Measurements from ENCODE around the gene SPTSSA. TPM values are rescaled to one million over a fixed set of nuclear protein-coding genes. Genes with fewer than 3 reads are reported as not detected.

Gene SPTSSA
- total RNA-seq, 1 donor from 2014 or later, result 22.1 TPM

DNA sequence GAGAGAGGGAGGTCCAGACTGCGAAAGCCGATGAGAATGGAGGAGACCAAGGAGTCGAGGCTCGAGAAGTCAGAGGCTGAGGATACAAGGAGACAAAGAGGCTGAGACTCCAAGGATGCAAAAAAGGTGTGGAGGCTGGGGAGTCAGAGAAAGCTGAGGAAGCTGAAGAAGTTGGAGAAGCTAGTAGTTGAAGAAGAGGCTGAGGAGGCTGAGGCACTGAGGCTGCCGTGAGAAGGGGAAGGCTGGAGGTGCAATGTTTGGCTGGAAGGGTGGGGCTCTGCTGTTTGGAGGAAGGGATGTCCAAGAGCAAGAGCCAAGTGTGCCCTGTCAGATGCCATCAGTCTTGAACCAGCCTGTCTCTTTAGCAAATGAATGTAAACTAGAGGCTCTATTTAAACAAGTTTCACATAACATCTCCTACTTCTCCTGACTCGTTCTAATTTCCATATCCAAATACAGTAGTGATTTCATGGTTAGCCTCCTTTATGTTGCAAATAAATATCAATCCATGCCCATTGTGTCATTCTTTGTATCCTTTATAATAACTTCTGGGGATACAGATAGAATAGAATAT lies 10.8 kb upstream of the SPTSSA start:
- H3K4me1 Mint-ChIP-seq (ENCODE audit: unreplicated experiment), result peaks cover 3% of the 10 kb centered on the region
- DNase-seq (ENCODE audit: low spot score), result no peak
- H3K27ac Mint-ChIP-seq (ENCODE audit: unreplicated experiment), result no peak overlapping the region
- no peak for TF ChIP-seq CTCF (IDR thresholded peaks at IDR 0.05; ENCODE audit: unreplicated experiment)
- no peaks in the 10 kb centered on the region for H3K9me3 Mint-ChIP-seq (ENCODE audit: unreplicated experiment)
- H3K36me3 Mint-ChIP-seq (ENCODE audit: low read depth, unreplicated experiment), result no peaks in the 10 kb centered on the region
- H3K4me3 Mint-ChIP-seq (ENCODE audit: unreplicated experiment), result no peak overlapping the region
- H3K27me3 Mint-ChIP-seq (ENCODE audit: unreplicated experiment), result peaks cover 2% of the 10 kb centered on the region

DNA sequence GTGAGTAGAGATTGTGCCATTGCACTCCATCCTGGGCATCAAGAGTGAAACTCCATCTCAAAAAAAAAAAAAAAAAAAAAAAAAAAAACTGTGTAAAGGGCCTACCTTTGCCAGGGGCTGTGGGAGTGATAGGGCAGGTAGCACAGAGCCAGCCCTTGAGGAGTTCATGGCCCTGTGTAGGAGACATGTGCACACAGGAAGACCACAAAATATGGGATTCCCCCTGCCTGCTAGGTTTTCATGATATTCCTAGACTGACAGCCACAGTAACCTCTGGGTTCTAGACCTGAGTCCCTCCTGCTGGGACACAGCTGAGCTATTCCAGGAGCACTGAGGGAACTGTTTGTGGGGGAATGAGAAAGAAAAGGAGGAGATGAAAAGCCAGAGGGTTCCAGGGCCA lies 8.3 kb upstream of the SPTSSA start:
- Mint-ChIP-seq H3K27me3 (ENCODE audit: unreplicated experiment) (peaks cover 2% of the 10 kb centered on the region), H3K36me3 (ENCODE audit: low read depth, unreplicated experiment) (no peaks in the 10 kb centered on the region), H3K27ac (ENCODE audit: unreplicated experiment) (no peak overlapping the region), H3K4me1 (ENCODE audit: unreplicated experiment) (peaks cover 3% of the 10 kb centered on the region), H3K9me3 (ENCODE audit: unreplicated experiment) (no peaks in the 10 kb centered on the region), H3K4me3 (ENCODE audit: unreplicated experiment) (no peak overlapping the region)
- TF ChIP-seq CTCF (IDR thresholded peaks at IDR 0.05; ENCODE audit: unreplicated experiment), result no peak
- DNase-seq (ENCODE audit: low spot score), result no peak

DNA sequence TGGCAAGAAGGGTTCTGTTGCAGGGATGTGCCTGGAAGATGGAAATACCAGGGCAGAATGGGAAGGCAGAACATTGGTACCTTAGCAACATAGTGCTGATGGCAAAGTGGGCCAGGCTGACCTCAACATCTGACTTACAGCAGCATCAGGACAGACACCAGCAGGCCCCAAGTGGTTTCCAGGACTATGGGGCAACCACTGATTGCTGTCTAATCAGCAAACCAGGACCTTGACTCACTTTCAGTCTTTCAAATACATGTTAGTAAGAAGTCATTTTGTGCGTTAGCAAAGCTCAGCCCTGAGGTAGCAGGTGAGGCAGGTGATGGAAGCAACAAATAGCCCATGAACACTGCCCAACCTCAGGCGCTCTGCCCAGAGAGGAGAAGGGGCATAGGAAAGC lies 4.7 kb upstream of the SPTSSA start:
- DNase-seq (ENCODE audit: low spot score), result no peak
- TF ChIP-seq CTCF (IDR thresholded peaks at IDR 0.05; ENCODE audit: unreplicated experiment), result no peak
- H3K9me3 Mint-ChIP-seq (ENCODE audit: unreplicated experiment), result no peaks in the 10 kb centered on the region
- H3K4me1 Mint-ChIP-seq (ENCODE audit: unreplicated experiment), result peaks cover 10% of the 10 kb centered on the region
- no peak overlapping the region for H3K27ac Mint-ChIP-seq (ENCODE audit: unreplicated experiment)
- no peak overlapping the region for H3K4me3 Mint-ChIP-seq (ENCODE audit: unreplicated experiment)
- peaks cover 3% of the 10 kb centered on the region for H3K27me3 Mint-ChIP-seq (ENCODE audit: unreplicated experiment)
- H3K36me3 Mint-ChIP-seq (ENCODE audit: low read depth, unreplicated experiment), result no peaks in the 10 kb centered on the region

DNA sequence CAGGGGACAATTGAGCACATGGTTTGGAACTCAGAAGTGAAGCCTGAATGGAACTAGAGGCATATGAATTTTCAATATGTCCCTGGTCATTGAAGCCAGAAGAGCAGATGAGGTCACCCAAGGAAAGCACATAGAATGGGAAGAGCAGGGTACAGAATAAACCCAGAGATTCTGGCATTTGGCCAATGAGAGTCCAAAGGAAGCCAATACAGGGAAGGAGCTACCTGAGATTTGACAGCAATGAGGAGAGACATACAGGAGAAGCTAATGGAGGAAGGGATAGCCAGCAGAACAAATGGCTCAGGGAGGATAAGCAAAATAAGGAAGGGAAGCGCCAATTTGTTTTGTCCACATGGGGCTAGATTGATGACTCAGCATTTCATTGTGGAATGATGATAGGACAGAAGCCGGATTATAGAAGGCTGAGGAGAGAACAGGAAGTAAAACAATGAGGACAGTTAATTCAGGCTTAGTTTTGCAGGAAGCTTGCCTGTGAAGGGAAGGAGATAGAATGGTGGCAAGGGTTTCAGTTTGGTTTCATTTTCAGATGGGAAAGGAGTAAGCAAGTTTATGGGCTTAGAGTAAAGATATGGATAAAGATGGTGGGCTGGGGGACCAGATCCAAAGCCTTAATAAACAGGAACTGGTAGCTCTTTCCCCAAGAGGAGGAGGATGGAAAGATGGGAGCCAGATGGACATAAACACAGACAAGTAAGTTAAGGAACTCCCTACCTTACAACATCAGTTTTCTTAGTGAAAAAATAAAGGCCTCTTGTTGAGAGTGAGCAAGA lies 3.2 kb upstream of the SPTSSA start:
- no peak for TF ChIP-seq CTCF (IDR thresholded peaks at IDR 0.05; ENCODE audit: unreplicated experiment)
- DNase-seq (ENCODE audit: low spot score), result no peak
- Mint-ChIP-seq H3K27me3 (ENCODE audit: unreplicated experiment) (peaks cover 7% of the 10 kb centered on the region), H3K36me3 (ENCODE audit: low read depth, unreplicated experiment) (no peaks in the 10 kb centered on the region), H3K4me1 (ENCODE audit: unreplicated experiment) (peaks cover 23% of the 10 kb centered on the region), H3K9me3 (ENCODE audit: unreplicated experiment) (no peaks in the 10 kb centered on the region), H3K27ac (ENCODE audit: unreplicated experiment) (no peak overlapping the region), H3K4me3 (ENCODE audit: unreplicated experiment) (no peak overlapping the region)

DNA sequence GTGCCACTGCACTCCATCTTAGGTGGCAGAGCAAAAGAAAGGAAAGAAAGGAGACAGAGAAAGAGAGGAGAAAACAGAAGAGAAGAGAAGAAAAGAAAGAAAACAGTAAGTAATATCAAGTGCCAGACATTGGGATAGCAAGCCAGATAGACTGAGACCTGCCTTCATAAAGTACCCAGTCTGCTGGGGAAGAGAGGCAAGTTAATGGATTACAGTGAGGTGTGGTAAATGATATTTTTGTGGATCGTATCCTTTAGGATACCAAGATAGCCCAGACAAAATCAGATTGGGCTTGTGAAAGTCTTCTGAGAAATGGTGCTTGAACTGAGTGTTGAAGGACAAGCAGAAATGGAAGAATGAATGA lies 1.5 kb upstream of the SPTSSA start:
- no peaks in the 10 kb centered on the region for H3K36me3 Mint-ChIP-seq (ENCODE audit: low read depth, unreplicated experiment)
- no peak for TF ChIP-seq CTCF (IDR thresholded peaks at IDR 0.05; ENCODE audit: unreplicated experiment)

More for the DNA sequence above, 1.5 kb upstream of the SPTSSA start:
- H3K4me3 Mint-ChIP-seq (ENCODE audit: unreplicated experiment), result no peak overlapping the region
- H3K27ac Mint-ChIP-seq (ENCODE audit: unreplicated experiment), result no peak overlapping the region
- H3K9me3 Mint-ChIP-seq (ENCODE audit: unreplicated experiment), result no peaks in the 10 kb centered on the region
- H3K4me1 Mint-ChIP-seq (ENCODE audit: unreplicated experiment), result peaks cover 21% of the 10 kb centered on the region
- H3K27me3 Mint-ChIP-seq (ENCODE audit: unreplicated experiment), result peaks cover 7% of the 10 kb centered on the region
- DNase-seq (ENCODE audit: low spot score), result no peak
